ENCODE measurements around the gene FAM200A. TPM values are rescaled to one million over a fixed set of nuclear protein-coding genes. Genes with fewer than 3 reads are reported as not detected.
"Not testable (repeated sequence)": the region's sequence is repeated elsewhere in the genome, so short reads cannot be mapped to it uniquely, and the experiment has no call there.

Gene FAM200A
- total RNA-seq, 1 experiment from 2014 or later, result 4.7 TPM

DNA sequence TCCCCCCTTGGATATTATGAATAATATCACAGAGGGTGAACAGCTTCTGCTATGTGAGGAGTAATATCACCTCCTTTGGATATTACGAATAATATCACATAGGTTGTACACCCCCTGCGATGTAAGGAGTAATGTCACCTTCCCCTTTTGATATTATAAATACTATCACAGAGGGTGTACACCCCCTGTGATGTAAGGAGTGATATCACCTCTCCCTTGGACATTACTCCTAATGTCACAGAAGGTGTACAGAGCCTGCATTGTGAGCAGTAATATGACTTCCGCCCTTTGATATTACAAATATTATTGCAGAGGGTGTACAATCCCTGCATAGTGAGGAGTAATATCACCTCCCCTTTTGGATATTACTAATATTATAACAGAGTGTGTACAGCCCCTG, 37.0 kb upstream of the FAM200A start:
- intact Hi-C loops (cut with micrococcal nuclease), result no loop called here
- no peak overlapping the region for H3K9ac ChIP-seq (ENCODE audit: low read length)
- CTCF ChIA-PET, result no interaction called here
- RAD21 ChIA-PET (ENCODE audit: low non-redundant PET in 1 of 2, low total read pairs in 2 of 2, uncharacterized antibody in 2 of 2, unreplicated experiment in 2 of 2), result no interaction called here
- DNase-seq (ENCODE audit: low read depth, low spot score), result no peak
- H3K9me3 ChIP-seq (ENCODE audit: control insufficient read depth in 1 of 2, insufficient read depth in 1 of 2, low read depth in 1 of 2, low read length in 2 of 2), result no peaks in the 10 kb centered on the region
- no peak overlapping the region for H3K27ac ChIP-seq (ENCODE audit: low read depth, low read length)
- H2AFZ ChIP-seq (ENCODE audit: low read depth, low read length, poor library complexity, severe bottlenecking), result no peak overlapping the region
- H3K9me2 ChIP-seq (ENCODE audit: insufficient read depth), result no peaks in the 10 kb centered on the region
- H3K4me2 ChIP-seq (ENCODE audit: low read length), result no peak overlapping the region
- H4K20me1 ChIP-seq (ENCODE audit: insufficient read depth), result no peaks in the 10 kb centered on the region
- no peak for ATAC-seq
- H3K4me3 ChIP-seq (replicated peaks in 1 of 2; ENCODE audit: low read depth in 1 of 2, low read length in 2 of 2), result no peak overlapping the region
- POLR2A ChIA-PET, result no interaction called here
- no peaks in the 10 kb centered on the region for H3K79me2 ChIP-seq (ENCODE audit: insufficient read depth, low read length)
- H3K4me1 ChIP-seq (ENCODE audit: control insufficient read depth in 1 of 2, insufficient read depth in 2 of 2, low read length in 2 of 2), result no peaks in the 10 kb centered on the region
- TF ChIP-seq FOSL1 (IDR thresholded peaks at IDR 0.05; ENCODE audit: low read depth) (no peak), ZNF274 (IDR thresholded peaks at IDR 0.05; ENCODE audit: low read depth, low read length) (no peak), POLR2A (IDR thresholded peaks at IDR 0.05; ENCODE audit: borderline replicate concordance, extremely low read depth, insufficient read depth, insufficient read length) (no peak), SRF (IDR thresholded peaks at IDR 0.05; ENCODE audit: low read depth) (no peak), SP1 (IDR thresholded peaks at IDR 0.05; ENCODE audit: low read depth) (no peak), CEBPB (IDR thresholded peaks at IDR 0.05; ENCODE audit: low read depth) (no peak), SIN3A (IDR thresholded peaks at IDR 0.05; ENCODE audit: low read depth) (no peak), POLR2AphosphoS5 (IDR thresholded peaks at IDR 0.05; ENCODE audit: low read depth, low read length) (no peak), TCF7L2 (IDR thresholded peaks at IDR 0.05; ENCODE audit: borderline replicate concordance, extremely low read depth, insufficient read depth, insufficient read length) (no peak), EZH2phosphoT487 (IDR thresholded peaks at IDR 0.05; ENCODE audit: borderline replicate concordance) (no peak), YY1 (IDR thresholded peaks at IDR 0.05; ENCODE audit: extremely low read depth, insufficient replicate concordance, low read depth, low read length) (no peak)
- TF ChIP-seq, protein P1, sequence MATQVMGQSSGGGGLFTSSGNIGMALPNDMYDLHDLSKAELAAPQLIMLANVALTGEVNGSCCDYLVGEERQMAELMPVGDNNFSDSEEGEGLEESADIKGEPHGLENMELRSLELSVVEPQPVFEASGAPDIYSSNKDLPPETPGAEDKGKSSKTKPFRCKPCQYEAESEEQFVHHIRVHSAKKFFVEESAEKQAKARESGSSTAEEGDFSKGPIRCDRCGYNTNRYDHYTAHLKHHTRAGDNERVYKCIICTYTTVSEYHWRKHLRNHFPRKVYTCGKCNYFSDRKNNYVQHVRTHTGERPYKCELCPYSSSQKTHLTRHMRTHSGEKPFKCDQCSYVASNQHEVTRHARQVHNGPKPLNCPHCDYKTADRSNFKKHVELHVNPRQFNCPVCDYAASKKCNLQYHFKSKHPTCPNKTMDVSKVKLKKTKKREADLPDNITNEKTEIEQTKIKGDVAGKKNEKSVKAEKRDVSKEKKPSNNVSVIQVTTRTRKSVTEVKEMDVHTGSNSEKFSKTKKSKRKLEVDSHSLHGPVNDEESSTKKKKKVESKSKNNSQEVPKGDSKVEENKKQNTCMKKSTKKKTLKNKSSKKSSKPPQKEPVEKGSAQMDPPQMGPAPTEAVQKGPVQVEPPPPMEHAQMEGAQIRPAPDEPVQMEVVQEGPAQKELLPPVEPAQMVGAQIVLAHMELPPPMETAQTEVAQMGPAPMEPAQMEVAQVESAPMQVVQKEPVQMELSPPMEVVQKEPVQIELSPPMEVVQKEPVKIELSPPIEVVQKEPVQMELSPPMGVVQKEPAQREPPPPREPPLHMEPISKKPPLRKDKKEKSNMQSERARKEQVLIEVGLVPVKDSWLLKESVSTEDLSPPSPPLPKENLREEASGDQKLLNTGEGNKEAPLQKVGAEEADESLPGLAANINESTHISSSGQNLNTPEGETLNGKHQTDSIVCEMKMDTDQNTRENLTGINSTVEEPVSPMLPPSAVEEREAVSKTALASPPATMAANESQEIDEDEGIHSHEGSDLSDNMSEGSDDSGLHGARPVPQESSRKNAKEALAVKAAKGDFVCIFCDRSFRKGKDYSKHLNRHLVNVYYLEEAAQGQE (IDR thresholded peaks at IDR 0.05; ENCODE audit: low read depth), result no peak
- TF ChIP-seq, protein P2, sequence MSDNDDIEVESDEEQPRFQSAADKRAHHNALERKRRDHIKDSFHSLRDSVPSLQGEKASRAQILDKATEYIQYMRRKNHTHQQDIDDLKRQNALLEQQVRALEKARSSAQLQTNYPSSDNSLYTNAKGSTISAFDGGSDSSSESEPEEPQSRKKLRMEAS (IDR thresholded peaks at IDR 0.05), result no peak
- H3K36me3 ChIP-seq (ENCODE audit: control insufficient read depth in 1 of 2, insufficient read depth in 2 of 2, low read length in 2 of 2), result no peaks in the 10 kb centered on the region
- no peaks in the 10 kb centered on the region for H3K27me3 ChIP-seq (ENCODE audit: insufficient read depth, low read length)
- BruUV-seq (replicated peaks), result no TSS peak

DNA sequence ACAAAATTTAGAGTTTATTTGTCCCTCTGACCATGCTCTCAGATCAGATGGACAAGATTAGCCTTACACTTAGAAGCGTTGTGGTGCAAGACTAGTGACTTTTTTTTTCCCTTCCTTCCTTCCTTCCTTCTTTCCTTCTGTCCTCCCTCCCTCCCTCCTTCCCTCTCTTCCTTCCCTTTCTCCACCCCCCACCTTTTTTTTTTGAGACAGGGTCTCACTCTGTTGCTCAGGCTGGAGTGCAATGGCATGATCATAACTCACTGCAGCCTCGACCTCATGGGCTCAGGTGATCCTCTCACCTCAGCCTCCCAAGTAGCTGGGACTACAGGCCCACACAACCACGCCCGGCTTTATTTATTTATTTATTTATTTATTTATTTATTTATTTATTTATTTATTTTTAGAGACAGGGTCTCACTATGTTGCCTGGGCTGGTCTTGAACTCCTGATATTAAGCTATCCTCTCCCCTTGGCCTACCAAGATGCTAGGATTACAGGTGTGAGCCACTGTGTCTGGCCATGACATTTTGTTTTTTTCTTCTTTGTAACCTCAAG, 28.9 kb upstream of the FAM200A start:
- H3K27ac ChIP-seq (ENCODE audit: low read depth, low read length); H3K27me3 ChIP-seq (ENCODE audit: insufficient read depth, low read length); DNase-seq (ENCODE audit: low read depth, low spot score); BruUV-seq (replicated peaks); ATAC-seq; H3K4me2 ChIP-seq (ENCODE audit: low read length); CTCF ChIA-PET; H3K9me3 ChIP-seq (ENCODE audit: control insufficient read depth in 1 of 2, insufficient read depth in 1 of 2, low read depth in 1 of 2, low read length in 2 of 2); H3K9ac ChIP-seq (ENCODE audit: low read length); H3K4me1 ChIP-seq (ENCODE audit: control insufficient read depth in 1 of 2, insufficient read depth in 2 of 2, low read length in 2 of 2); H4K20me1 ChIP-seq (ENCODE audit: insufficient read depth); RAD21 ChIA-PET (ENCODE audit: low non-redundant PET in 1 of 2, low total read pairs in 2 of 2, uncharacterized antibody in 2 of 2, unreplicated experiment in 2 of 2); POLR2A ChIA-PET; H3K79me2 ChIP-seq (ENCODE audit: insufficient read depth, low read length); H2AFZ ChIP-seq (ENCODE audit: low read depth, low read length, poor library complexity, severe bottlenecking); H3K9me2 ChIP-seq (ENCODE audit: insufficient read depth); intact Hi-C loops (cut with micrococcal nuclease); H3K36me3 ChIP-seq (ENCODE audit: control insufficient read depth in 1 of 2, insufficient read depth in 2 of 2, low read length in 2 of 2); H3K4me3 ChIP-seq (replicated peaks in 1 of 2; ENCODE audit: low read depth in 1 of 2, low read length in 2 of 2): not testable (repeated sequence)

Measured in HCT116 (cell line).